MG63 (cell line): ENCODE data around the gene ACYP2. TPM values are rescaled to one million over a fixed set of nuclear protein-coding genes. Genes with fewer than 3 reads are reported as not detected.
"Not testable (repeated sequence)": the region's sequence is repeated elsewhere in the genome, so short reads cannot be mapped to it uniquely, and the experiment has no call there.

Experiments
- DNase-seq: peaks from one replicate; pipeline ENCODE4 v3.0.0-alpha.2; 2020
- H3K27me3 ChIP-seq: fragments of 250-450 bp; sonication (Bioruptor Pico); 2 replicates; pipeline ENCODE4 v1.5.1; 2020; ENCODE audit warnings: mild to moderate bottlenecking, moderate library complexity
- H3K36me3 ChIP-seq: fragments of 250-450 bp; sonication (Bioruptor Pico); 2 replicates; pipeline ENCODE4 v1.5.1; 2020; ENCODE audit warnings: mild to moderate bottlenecking, moderate library complexity
- H3K4me3 ChIP-seq: fragments of 250-450 bp; sonication (Bioruptor Pico); 2 replicates; pipeline ENCODE4 v1.5.1; 2020; ENCODE audit warnings: mild to moderate bottlenecking, moderate library complexity
- H3K9me3 ChIP-seq: fragments of 250-450 bp; sonication (Bioruptor Pico); 2 replicates; pipeline ENCODE4 v1.5.1; 2020; ENCODE audit warnings: mild to moderate bottlenecking, moderate library complexity
- total RNA-seq: library from RNA; depleted of rRNA; stranded (reverse); fragments of >200 nt; shearing (Covaris generic); gene quantifications from 2 replicates; pipeline ENCODE4 v1.2.3, GENCODE V29; 2014; ENCODE audit warnings: low replicate concordance

Gene ACYP2
- total RNA-seq, 1 experiment from 2014 or later: 6.9 TPM

- Histone ChIP-seq H3K4me3 (no peak overlapping the region), H3K9me3 (peaks cover 10% of the 10 kb centered on the region), H3K36me3 (no peaks in the 10 kb centered on the region), H3K27me3 (no peaks in the 10 kb centered on the region)
- no peak for DNase-seq
Observed at GRCh38 chr2:54233832-54234649, 118.6 kb downstream of the ACYP2 start.

- Histone ChIP-seq H3K9me3 (peaks cover 10% of the 10 kb centered on the region), H3K27me3 (no peaks in the 10 kb centered on the region), H3K36me3 (no peaks in the 10 kb centered on the region), H3K4me3 (no peak overlapping the region)
- DNase-seq: no peak
Observed at GRCh38 chr2:54237428-54237827, 122.0 kb downstream of the ACYP2 start.

- no peaks in the 10 kb centered on the region for H3K36me3 ChIP-seq
- H3K27me3 ChIP-seq: no peaks in the 10 kb centered on the region
- peak; percentile 4 for DNase-seq
- peaks cover 10% of the 10 kb centered on the region for H3K9me3 ChIP-seq
- no peak overlapping the region for H3K4me3 ChIP-seq
Observed at GRCh38 chr2:54239427-54239826, 124.0 kb downstream of the ACYP2 start.

- no peak overlapping the region for H3K4me3 ChIP-seq
- peak; percentile 4 for DNase-seq
- H3K27me3 ChIP-seq: no peaks in the 10 kb centered on the region
- no peaks in the 10 kb centered on the region for H3K36me3 ChIP-seq
- peaks cover 10% of the 10 kb centered on the region for H3K9me3 ChIP-seq
Observed at GRCh38 chr2:54240515-54241469, 125.4 kb downstream of the ACYP2 start.

- Histone ChIP-seq H3K27me3 (no peaks in the 10 kb centered on the region), H3K4me3 (no peak overlapping the region), H3K9me3 (no peaks in the 10 kb centered on the region; the same call in 1 of the 2 replicates), H3K36me3 (no peaks in the 10 kb centered on the region)
- DNase-seq: no peak
Observed at GRCh38 chr2:54247115-54247514, 131.7 kb downstream of the ACYP2 start.

GRCh38 chr2:54249629-54250028, 134.2 kb downstream of the ACYP2 start:
- Histone ChIP-seq H3K36me3 (no peaks in the 10 kb centered on the region), H3K4me3 (no peak overlapping the region), H3K27me3 (no peaks in the 10 kb centered on the region), H3K9me3 (no peaks in the 10 kb centered on the region; the same call in 1 of the 2 replicates)
- no peak for DNase-seq

GRCh38 chr2:54254180-54254579, 138.8 kb downstream of the ACYP2 start:
- H3K9me3 ChIP-seq: no peaks in the 10 kb centered on the region

GRCh38 chr2:54255230-54256090, 140.0 kb downstream of the ACYP2 start:
- Histone ChIP-seq H3K9me3 (no peaks in the 10 kb centered on the region), H3K27me3 (no peaks in the 10 kb centered on the region), H3K4me3 (no peak overlapping the region), H3K36me3 (no peaks in the 10 kb centered on the region)
- no peak for DNase-seq

More at GRCh38 chr2:54254180-54254579, 138.8 kb downstream of the ACYP2 start:
- H3K4me3 ChIP-seq: no peak overlapping the region
- H3K27me3 ChIP-seq: no peaks in the 10 kb centered on the region
- no peak for DNase-seq
- H3K36me3 ChIP-seq: no peaks in the 10 kb centered on the region

- DNase-seq: no peak
- Histone ChIP-seq H3K27me3 (no peaks in the 10 kb centered on the region), H3K4me3 (no peak within 1 kb of the TSS), H3K36me3 (no peaks in the 10 kb centered on the region), H3K9me3 (no peaks in the 10 kb centered on the region)
Observed at GRCh38 chr2:54256091-54256694, 140.8 kb downstream of the ACYP2 start, which contains the start of gene TSPYL6. Gene TSPYL6 (minus strand): TSS chr2:54256229. CDS start chr2:54256151, 78 bp downstream.

- Histone ChIP-seq H3K36me3 (no peaks in the 10 kb centered on the region), H3K9me3 (no peaks in the 10 kb centered on the region), H3K4me3 (no peak overlapping the region), H3K27me3 (no peaks in the 10 kb centered on the region)
- DNase-seq: no peak
Observed at GRCh38 chr2:54258166-54258565, 142.8 kb downstream of the ACYP2 start.

GRCh38 chr2:54259413-54260240, 144.2 kb downstream of the ACYP2 start:
- H3K4me3 ChIP-seq: no peak overlapping the region
- DNase-seq: no peak
- no peaks in the 10 kb centered on the region for H3K27me3 ChIP-seq
- no peaks in the 10 kb centered on the region for H3K9me3 ChIP-seq
- no peaks in the 10 kb centered on the region for H3K36me3 ChIP-seq

- H3K9me3 ChIP-seq: no peaks in the 10 kb centered on the region
- H3K4me3 ChIP-seq: no peak overlapping the region
- no peak for DNase-seq
- no peaks in the 10 kb centered on the region for H3K27me3 ChIP-seq
- H3K36me3 ChIP-seq: no peaks in the 10 kb centered on the region
Observed at GRCh38 chr2:54260241-54260595, 144.8 kb downstream of the ACYP2 start.

GRCh38 chr2:54261537-54261936, 146.1 kb downstream of the ACYP2 start:
- no peaks in the 10 kb centered on the region for H3K27me3 ChIP-seq
- DNase-seq: no peak
- H3K9me3 ChIP-seq: no peaks in the 10 kb centered on the region
- H3K4me3 ChIP-seq: no peak overlapping the region
- no peaks in the 10 kb centered on the region for H3K36me3 ChIP-seq

- H3K4me3 ChIP-seq: no peak overlapping the region
- no peaks in the 10 kb centered on the region for H3K9me3 ChIP-seq
- no peaks in the 10 kb centered on the region for H3K36me3 ChIP-seq
- H3K27me3 ChIP-seq: no peaks in the 10 kb centered on the region
- no peak for DNase-seq
Observed at GRCh38 chr2:54262015-54262765, 146.8 kb downstream of the ACYP2 start.

- not testable (repeated sequence) for H3K27me3 ChIP-seq, H3K36me3 ChIP-seq, H3K4me3 ChIP-seq, DNase-seq, H3K9me3 ChIP-seq
Observed at GRCh38 chr2:54265081-54265480, 149.7 kb downstream of the ACYP2 start.
